T-helper 17 cell (primary cell): ENCODE data around the gene DOCK4. TPM values are rescaled to one million over a fixed set of nuclear protein-coding genes. Genes with fewer than 3 reads are reported as not detected.

ENCODE experiments used
- ATAC-seq: fragments of 150-1000 bp; cut with Tn5 transposase; 2 replicates; pipeline ENCODE4 v1.10.0; 2021; ENCODE audit warnings: mild to moderate bottlenecking, moderate library complexity
- DNase-seq, 3 donors: peaks; one replicate each; pipeline versions ENCODE4 v3.0.0 to v3.0.0-alpha.2; 2020 to 2021
- H3K9me3 ChIP-seq: one replicate; pipeline ENCODE4 v1.7.0; 2013; ENCODE audit warnings: low read length, mild to moderate bottlenecking; ENCODE audit not compliant: control insufficient read depth, poor library complexity, severe bottlenecking
- H3K27ac Mint-ChIP-seq: one replicate; pipeline ENCODE4 v1.8.0; 2022; ENCODE audit warnings: mild to moderate bottlenecking, moderate library complexity, mixed read lengths
- H3K27me3 Mint-ChIP-seq: one replicate; pipeline ENCODE4 v1.8.0; 2022; ENCODE audit warnings: mixed read lengths
- H3K36me3 Mint-ChIP-seq: one replicate; pipeline ENCODE4 v1.8.0; 2022; ENCODE audit warnings: low read depth, mixed read lengths
- H3K4me1 Mint-ChIP-seq: one replicate; pipeline ENCODE4 v1.8.0; 2022; ENCODE audit warnings: mild to moderate bottlenecking, mixed read lengths
- H3K4me3 Mint-ChIP-seq: one replicate; pipeline ENCODE4 v1.8.0; 2022; ENCODE audit warnings: mild to moderate bottlenecking, moderate library complexity, mixed read lengths
- total RNA-seq, 4 donors: library from RNA in 2 of 4; stranded (reverse) in 2 of 4; gene quantifications; one replicate each; pipeline ENCODE4 v1.2.3 and lab custom pipeline; 2022 to 2026

Gene DOCK4
- total RNA-seq, 2 donors from 2014 or later, result 0.18 to 0.57 TPM

- Mint-ChIP-seq H3K4me1 (no peaks in the 10 kb centered on the region), H3K4me3 (no peak overlapping the region), H3K36me3 (no peaks in the 10 kb centered on the region), H3K27ac (no peak overlapping the region), H3K27me3 (no peaks in the 10 kb centered on the region)
- H3K9me3 ChIP-seq, result peaks cover 5% of the 10 kb centered on the region
- DNase-seq (no peak), ATAC-seq (no peak)
These were observed 409.5 kb downstream of the DOCK4 start for GRCh38 chr7:111796671-111797070.

GRCh38 chr7:111789870-111790269, 416.3 kb downstream of the DOCK4 start:
- ATAC-seq (no peak), DNase-seq (no peak)
- H3K4me1 Mint-ChIP-seq, result no peaks in the 10 kb centered on the region

GRCh38 chr7:111789048-111789320, 417.2 kb downstream of the DOCK4 start:
- Mint-ChIP-seq H3K4me3 (no peak overlapping the region), H3K4me1 (no peaks in the 10 kb centered on the region), H3K27ac (no peak overlapping the region), H3K36me3 (no peaks in the 10 kb centered on the region), H3K27me3 (peaks cover 20% of the 10 kb centered on the region)
- DNase-seq (no peak), ATAC-seq (no peak)
- no peaks in the 10 kb centered on the region for H3K9me3 ChIP-seq

More at GRCh38 chr7:111789870-111790269, 416.3 kb downstream of the DOCK4 start:
- Mint-ChIP-seq H3K27ac (no peak overlapping the region), H3K27me3 (peaks cover 12% of the 10 kb centered on the region), H3K4me3 (no peak overlapping the region), H3K36me3 (no peaks in the 10 kb centered on the region)
- no peaks in the 10 kb centered on the region for H3K9me3 ChIP-seq

GRCh38 chr7:111788286-111789047, 417.7 kb downstream of the DOCK4 start:
- H3K36me3 Mint-ChIP-seq, result no peaks in the 10 kb centered on the region
- no peak for DNase-seq
- H3K27me3 Mint-ChIP-seq, result peaks cover 20% of the 10 kb centered on the region
- no peaks in the 10 kb centered on the region for H3K9me3 ChIP-seq
- H3K27ac Mint-ChIP-seq, result no peak overlapping the region
- H3K4me1 Mint-ChIP-seq, result no peaks in the 10 kb centered on the region
- H3K4me3 Mint-ChIP-seq, result no peak overlapping the region
- ATAC-seq, result no peak

- DNase-seq (no peak), ATAC-seq (no peak)
- peaks cover 21% of the 10 kb centered on the region for H3K27me3 Mint-ChIP-seq
- H3K36me3 Mint-ChIP-seq, result no peaks in the 10 kb centered on the region
- no peak overlapping the region for H3K27ac Mint-ChIP-seq
- H3K4me1 Mint-ChIP-seq, result no peaks in the 10 kb centered on the region
- no peaks in the 10 kb centered on the region for H3K9me3 ChIP-seq
- no peak overlapping the region for H3K4me3 Mint-ChIP-seq
These were observed 418.5 kb downstream of the DOCK4 start for GRCh38 chr7:111787741-111788140.

GRCh38 chr7:111787099-111787498, 419.1 kb downstream of the DOCK4 start:
- no peaks in the 10 kb centered on the region for H3K9me3 ChIP-seq
- ATAC-seq (no peak), DNase-seq (no peak)
- H3K36me3 Mint-ChIP-seq, result no peaks in the 10 kb centered on the region
- peaks cover 27% of the 10 kb centered on the region for H3K27me3 Mint-ChIP-seq
- no peak overlapping the region for H3K4me3 Mint-ChIP-seq
- H3K27ac Mint-ChIP-seq, result no peak overlapping the region
- no peaks in the 10 kb centered on the region for H3K4me1 Mint-ChIP-seq

- no peak overlapping the region for H3K27ac Mint-ChIP-seq
- ATAC-seq (no peak), DNase-seq (no peak)
- H3K36me3 Mint-ChIP-seq, result no peaks in the 10 kb centered on the region
- H3K4me1 Mint-ChIP-seq, result no peaks in the 10 kb centered on the region
- H3K27me3 Mint-ChIP-seq, result peaks cover 46% of the 10 kb centered on the region
- no peaks in the 10 kb centered on the region for H3K9me3 ChIP-seq
- no peak overlapping the region for H3K4me3 Mint-ChIP-seq
These were observed 421.1 kb downstream of the DOCK4 start for GRCh38 chr7:111785076-111785475.

GRCh38 chr7:111784296-111784695, 421.9 kb downstream of the DOCK4 start:
- no peak for ATAC-seq
- no peaks in the 10 kb centered on the region for H3K9me3 ChIP-seq
- Mint-ChIP-seq H3K4me3 (no peak overlapping the region), H3K27ac (no peak overlapping the region), H3K27me3 (peaks cover 53% of the 10 kb centered on the region), H3K4me1 (no peaks in the 10 kb centered on the region), H3K36me3 (no peaks in the 10 kb centered on the region)
- DNase-seq, result no peak

GRCh38 chr7:111783854-111784253, 422.3 kb downstream of the DOCK4 start:
- Mint-ChIP-seq H3K4me1 (no peaks in the 10 kb centered on the region), H3K36me3 (no peaks in the 10 kb centered on the region), H3K27ac (no peak overlapping the region), H3K4me3 (no peak overlapping the region), H3K27me3 (peaks cover 53% of the 10 kb centered on the region)
- no peak for ATAC-seq
- no peak for DNase-seq
- H3K9me3 ChIP-seq, result no peaks in the 10 kb centered on the region

- H3K27me3 Mint-ChIP-seq, result peaks cover 47% of the 10 kb centered on the region
- ATAC-seq (no peak), DNase-seq (no peak)
- no peaks in the 10 kb centered on the region for H3K36me3 Mint-ChIP-seq
- H3K4me1 Mint-ChIP-seq, result no peaks in the 10 kb centered on the region
- H3K9me3 ChIP-seq, result no peaks in the 10 kb centered on the region
- no peak overlapping the region for H3K4me3 Mint-ChIP-seq
- no peak overlapping the region for H3K27ac Mint-ChIP-seq
These were observed 425.7 kb downstream of the DOCK4 start for GRCh38 chr7:111780527-111780926.

- Mint-ChIP-seq H3K27ac (no peak overlapping the region), H3K4me3 (no peak overlapping the region), H3K4me1 (no peaks in the 10 kb centered on the region), H3K27me3 (peaks cover 36% of the 10 kb centered on the region), H3K36me3 (peaks cover 3% of the 10 kb centered on the region)
- ATAC-seq (no peak), DNase-seq (no peak)
- no peaks in the 10 kb centered on the region for H3K9me3 ChIP-seq
These were observed 431.0 kb downstream of the DOCK4 start for GRCh38 chr7:111775206-111775605.

GRCh38 chr7:111772716-111773115, 433.5 kb downstream of the DOCK4 start:
- no peaks in the 10 kb centered on the region for H3K4me1 Mint-ChIP-seq
- no peak for ATAC-seq
- H3K36me3 Mint-ChIP-seq, result peaks cover 3% of the 10 kb centered on the region
- H3K27me3 Mint-ChIP-seq, result peaks cover 40% of the 10 kb centered on the region
- no peaks in the 10 kb centered on the region for H3K9me3 ChIP-seq
- H3K27ac Mint-ChIP-seq, result no peak overlapping the region
- no peak for DNase-seq
- no peak overlapping the region for H3K4me3 Mint-ChIP-seq

GRCh38 chr7:111771638-111772037, 434.6 kb downstream of the DOCK4 start:
- H3K4me1 Mint-ChIP-seq, result no peaks in the 10 kb centered on the region
- peaks cover 41% of the 10 kb centered on the region for H3K27me3 Mint-ChIP-seq
- H3K9me3 ChIP-seq, result no peaks in the 10 kb centered on the region
- H3K36me3 Mint-ChIP-seq, result peaks cover 3% of the 10 kb centered on the region
- H3K4me3 Mint-ChIP-seq, result no peak overlapping the region
- no peak overlapping the region for H3K27ac Mint-ChIP-seq
- DNase-seq, result no peak
- no peak for ATAC-seq

- Mint-ChIP-seq H3K4me3 (no peak overlapping the region), H3K27ac (no peak overlapping the region), H3K4me1 (no peaks in the 10 kb centered on the region), H3K27me3 (peaks cover 41% of the 10 kb centered on the region), H3K36me3 (peaks cover 3% of the 10 kb centered on the region)
- DNase-seq, result no peak
- no peak for ATAC-seq
- H3K9me3 ChIP-seq, result no peaks in the 10 kb centered on the region
These were observed 436.1 kb downstream of the DOCK4 start for GRCh38 chr7:111770116-111770515.
